OCI-LY1 (cell line): ENCODE data around the gene COL25A1.

ENCODE experiments used
- H2AFZ ChIP-seq: fragments of 200-600 bp; sonication (generic), shearing (Covaris generic); 2 replicates; pipeline ENCODE4 v1.6.0; 2014; ENCODE audit warnings: antibody characterized with exemption, mild to moderate bottlenecking, low read length
- H3F3A ChIP-seq: fragments of 200-600 bp; sonication (generic), shearing (Covaris generic); 2 replicates; pipeline ENCODE4 v1.6.0; 2014; ENCODE audit warnings: mild to moderate bottlenecking, antibody characterized with exemption, low read length, moderate library complexity; ENCODE audit not compliant: insufficient read depth
- H3K27ac ChIP-seq: fragments of 200-600 bp; sonication (generic); 2 replicates; pipeline ENCODE4 v1.5.1; 2014; ENCODE audit warnings: low read length, mixed run types, mild to moderate bottlenecking, low read depth; ENCODE audit not compliant: poor library complexity, severe bottlenecking
- H3K27me3 ChIP-seq: fragments of 200-600 bp; sonication (generic); 2 replicates; pipeline ENCODE4 v1.6.0; 2014; ENCODE audit warnings: antibody characterized with exemption, mild to moderate bottlenecking, low read length, moderate library complexity; ENCODE audit not compliant: insufficient read depth
- H3K36me3 ChIP-seq: fragments of 200-600 bp; sonication (generic); 2 replicates; pipeline ENCODE4 v1.6.1; 2014; ENCODE audit warnings: mild to moderate bottlenecking, antibody characterized with exemption, low read length, moderate library complexity, mixed read lengths; ENCODE audit not compliant: insufficient read depth
- H3K4me1 ChIP-seq: fragments of 200-600 bp; sonication (generic); 2 replicates; pipeline ENCODE4 v1.5.1; 2014; ENCODE audit warnings: mild to moderate bottlenecking, low read length, moderate library complexity; ENCODE audit not compliant: insufficient read depth, severe bottlenecking
- H3K4me2 ChIP-seq: fragments of 200-600 bp; sonication (generic), shearing (Covaris generic); 2 replicates; pipeline ENCODE4 v1.6.1; 2014; ENCODE audit warnings: low read length
- H3K4me3 ChIP-seq: fragments of 200-600 bp; sonication (generic); 2 replicates; pipeline ENCODE4 v1.5.1; 2014; ENCODE audit warnings: low read length, low read depth, mild to moderate bottlenecking, mixed read lengths; ENCODE audit not compliant: poor library complexity, severe bottlenecking
- H3K79me2 ChIP-seq: fragments of 200-600 bp; shearing (Covaris generic); 2 replicates; pipeline ENCODE4 v1.6.1; 2016; ENCODE audit warnings: mixed run types, low read length, mixed read lengths; ENCODE audit not compliant: insufficient read depth
- H3K9ac ChIP-seq: fragments of 200-600 bp; sonication (generic), shearing (Covaris generic); 2 replicates; pipeline ENCODE4 v1.6.1; 2014; ENCODE audit warnings: mild to moderate bottlenecking, low read length, mixed read lengths
- H3K9me2 ChIP-seq: fragments of 200-600 bp; sonication (generic), shearing (Covaris generic); 2 replicates; pipeline ENCODE4 v1.6.1; 2014; ENCODE audit warnings: low read depth, mild to moderate bottlenecking, low read length, mixed read lengths
- H3K9me3 ChIP-seq: fragments of 200-600 bp; shearing (Covaris generic); 2 replicates; pipeline ENCODE4 v1.6.1; 2014; ENCODE audit warnings: low read length, mixed read lengths
- H4K20me1 ChIP-seq: fragments of 200-600 bp; sonication (generic), shearing (Covaris generic); 2 replicates; pipeline ENCODE4 v1.6.0; 2016; ENCODE audit warnings: mild to moderate bottlenecking, low read length; ENCODE audit not compliant: insufficient read depth
- EZH2 ChIP-seq: fragments of 200-600 bp; sonication (generic), shearing (Covaris generic); IDR thresholded peaks from 2 replicates; pipeline ENCODE4 v1.8.0; 2017; ENCODE audit warnings: borderline replicate concordance, mixed run types, mild to moderate bottlenecking, antibody characterized with exemption, low read length, moderate library complexity, mixed read lengths
- TF ChIP-seq, protein P1 (sequence below): fragments of 200-600 bp; sonication (generic), shearing (Covaris generic); IDR thresholded peaks from 2 replicates; pipeline ENCODE4 v1.5.1; 2017; ENCODE audit warnings: mild to moderate bottlenecking, antibody characterized with exemption, low read length, moderate library complexity, mixed read lengths

The COL25A1 gene

DNA sequence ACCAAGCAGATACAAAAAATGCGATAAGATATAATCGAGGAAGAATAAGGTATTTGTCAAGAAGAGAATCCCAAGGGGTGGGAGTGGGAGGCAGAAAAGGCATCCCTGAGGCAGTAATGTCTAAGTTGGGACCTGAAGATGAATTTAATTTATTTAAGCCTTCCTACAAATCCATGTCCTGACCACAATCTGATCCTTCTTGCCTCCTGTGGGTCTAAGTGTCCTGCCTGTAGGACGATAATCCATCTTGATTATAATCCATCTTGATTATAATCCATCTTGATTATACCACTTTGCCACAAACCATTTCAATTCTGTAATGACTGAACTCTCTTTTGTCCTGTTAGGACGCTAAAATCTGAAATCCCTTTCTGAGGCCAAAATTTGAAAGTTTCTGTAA lies 130.2 kb downstream of the COL25A1 start:
- H3K9me2 ChIP-seq = no peaks in the 10 kb centered on the region
- H3K4me3 ChIP-seq = no peak overlapping the region
- no peak overlapping the region for H3K4me2 ChIP-seq
- H2AFZ ChIP-seq = no peak overlapping the region
- H4K20me1 ChIP-seq = no peaks in the 10 kb centered on the region
- no peaks in the 10 kb centered on the region for H3F3A ChIP-seq
- TF ChIP-seq, protein P1, sequence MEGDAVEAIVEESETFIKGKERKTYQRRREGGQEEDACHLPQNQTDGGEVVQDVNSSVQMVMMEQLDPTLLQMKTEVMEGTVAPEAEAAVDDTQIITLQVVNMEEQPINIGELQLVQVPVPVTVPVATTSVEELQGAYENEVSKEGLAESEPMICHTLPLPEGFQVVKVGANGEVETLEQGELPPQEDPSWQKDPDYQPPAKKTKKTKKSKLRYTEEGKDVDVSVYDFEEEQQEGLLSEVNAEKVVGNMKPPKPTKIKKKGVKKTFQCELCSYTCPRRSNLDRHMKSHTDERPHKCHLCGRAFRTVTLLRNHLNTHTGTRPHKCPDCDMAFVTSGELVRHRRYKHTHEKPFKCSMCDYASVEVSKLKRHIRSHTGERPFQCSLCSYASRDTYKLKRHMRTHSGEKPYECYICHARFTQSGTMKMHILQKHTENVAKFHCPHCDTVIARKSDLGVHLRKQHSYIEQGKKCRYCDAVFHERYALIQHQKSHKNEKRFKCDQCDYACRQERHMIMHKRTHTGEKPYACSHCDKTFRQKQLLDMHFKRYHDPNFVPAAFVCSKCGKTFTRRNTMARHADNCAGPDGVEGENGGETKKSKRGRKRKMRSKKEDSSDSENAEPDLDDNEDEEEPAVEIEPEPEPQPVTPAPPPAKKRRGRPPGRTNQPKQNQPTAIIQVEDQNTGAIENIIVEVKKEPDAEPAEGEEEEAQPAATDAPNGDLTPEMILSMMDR = no peak
- no peak for TF ChIP-seq EZH2
- H3K36me3 ChIP-seq = no peaks in the 10 kb centered on the region
- H3K79me2 ChIP-seq = no peaks in the 10 kb centered on the region
- H3K27me3 ChIP-seq = no peaks in the 10 kb centered on the region
- H3K27ac ChIP-seq = no peak overlapping the region
- H3K4me1 ChIP-seq = no peaks in the 10 kb centered on the region
- H3K9ac ChIP-seq = no peak overlapping the region
- H3K9me3 ChIP-seq = no peaks in the 10 kb centered on the region

DNA sequence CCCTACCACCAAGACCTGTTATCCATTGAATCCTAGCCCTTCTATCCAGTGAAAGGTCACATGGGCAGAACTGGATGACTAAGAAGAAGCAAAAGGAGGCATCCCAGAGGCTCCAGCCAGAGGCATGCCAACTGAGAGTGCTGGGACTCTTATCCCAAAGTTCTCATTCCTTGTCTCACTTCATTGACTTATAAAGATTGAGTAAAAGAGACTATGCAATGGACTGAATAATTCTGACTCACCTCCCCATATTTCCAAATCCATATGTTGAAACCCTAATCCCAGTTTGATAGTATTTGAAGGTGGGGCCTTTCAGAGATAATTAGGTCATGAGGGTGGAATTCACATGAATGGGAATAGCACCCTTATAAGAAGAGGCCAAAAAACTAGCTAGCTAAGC lies 131.4 kb downstream of the COL25A1 start:
- H3K27me3 ChIP-seq = no peaks in the 10 kb centered on the region
- no peaks in the 10 kb centered on the region for H3K9me2 ChIP-seq
- no peak overlapping the region for H3K9ac ChIP-seq
- no peaks in the 10 kb centered on the region for H3K9me3 ChIP-seq
- no peak overlapping the region for H2AFZ ChIP-seq
- no peak overlapping the region for H3K27ac ChIP-seq
- TF ChIP-seq EZH2 = no peak
- TF ChIP-seq, protein P1 = no peak
- H3K4me2 ChIP-seq = no peak overlapping the region
- no peak overlapping the region for H3K4me3 ChIP-seq
- no peaks in the 10 kb centered on the region for H3K4me1 ChIP-seq
- H3F3A ChIP-seq = no peaks in the 10 kb centered on the region
- no peaks in the 10 kb centered on the region for H3K36me3 ChIP-seq
- H3K79me2 ChIP-seq = no peaks in the 10 kb centered on the region
- no peaks in the 10 kb centered on the region for H4K20me1 ChIP-seq

DNA sequence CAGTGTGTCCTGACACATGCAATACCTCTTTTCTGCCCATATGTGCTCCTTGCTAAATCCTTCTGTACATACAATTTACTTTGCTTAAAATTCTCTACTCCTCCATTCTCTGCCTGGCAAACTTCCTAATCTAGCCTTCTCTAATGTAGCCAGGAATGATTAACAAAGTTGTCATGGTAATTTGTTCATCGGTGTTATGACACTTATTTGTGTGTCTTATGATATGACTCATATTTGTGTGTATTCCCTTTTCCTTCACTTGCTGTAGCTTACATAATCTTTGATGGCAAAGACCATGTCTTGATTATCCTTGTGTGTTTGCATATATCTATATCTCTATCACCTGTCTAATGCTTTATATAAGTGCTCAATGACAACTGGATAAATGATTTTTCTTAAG lies 133.3 kb downstream of the COL25A1 start:
- Histone ChIP-seq H3K9me3 (no peaks in the 10 kb centered on the region), H3K4me3 (no peak overlapping the region), H3K9ac (no peak overlapping the region), H3K4me2 (no peak overlapping the region), H3K27ac (no peak overlapping the region), H3K4me1 (no peaks in the 10 kb centered on the region), H4K20me1 (no peaks in the 10 kb centered on the region), H3K27me3 (no peaks in the 10 kb centered on the region), H3K36me3 (no peaks in the 10 kb centered on the region), H3K9me2 (no peaks in the 10 kb centered on the region), H3K79me2 (no peaks in the 10 kb centered on the region), H3F3A (no peaks in the 10 kb centered on the region), H2AFZ (no peak overlapping the region)
- TF ChIP-seq EZH2 = no peak
- TF ChIP-seq, protein P1 = no peak
